Osteoblast (primary cell): ENCODE results near the gene DYSF. TPM values are rescaled to one million over a fixed set of nuclear protein-coding genes. Genes with fewer than 3 reads are reported as not detected.

Experiments
- DNase-seq: peaks from one replicate; pipeline ENCODE4 v3.0.0; 2011; ENCODE audit warnings: low spot score, mixed read lengths; ENCODE audit not compliant: insufficient read length; ENCODE audit errors: missing footprints
- H2AFZ ChIP-seq: 2 replicates; pipeline ENCODE4 v1.6.0; 2011; ENCODE audit warnings: mild to moderate bottlenecking, low read length
- H3K27ac ChIP-seq: 2 replicates; pipeline ENCODE4 v1.5.1; 2011; ENCODE audit warnings: mild to moderate bottlenecking, low read depth, low read length, moderate library complexity
- H3K27me3 ChIP-seq: 2 replicates; pipeline ENCODE4 v1.6.0; 2012; ENCODE audit warnings: mild to moderate bottlenecking, control low read depth, inconsistent platforms, low read length, moderate library complexity; ENCODE audit not compliant: insufficient read depth
- H3K36me3 ChIP-seq: 2 replicates; pipeline ENCODE4 v1.5.1; 2011; ENCODE audit warnings: mild to moderate bottlenecking, low read length, control low read depth, moderate library complexity; ENCODE audit not compliant: insufficient read depth
- H3K4me1 ChIP-seq: 2 replicates; pipeline ENCODE4 v1.5.1; 2011; ENCODE audit warnings: mild to moderate bottlenecking, low read length, control low read depth, moderate library complexity; ENCODE audit not compliant: insufficient read depth
- H3K4me2 ChIP-seq: 2 replicates; pipeline ENCODE4 v1.6.0; 2011; ENCODE audit warnings: mild to moderate bottlenecking, low read length; ENCODE audit not compliant: insufficient read depth
- H3K4me3 ChIP-seq: fragments of 200-600 bp; sonication (generic); 3 replicates; pipeline ENCODE4 v1.5.1; 2012; ENCODE audit warnings: mild to moderate bottlenecking, low read length, inconsistent platforms; ENCODE audit not compliant: insufficient read depth
- H3K79me2 ChIP-seq: 2 replicates; pipeline ENCODE4 v1.6.0; 2012; ENCODE audit warnings: mild to moderate bottlenecking, low read length, control low read depth, inconsistent platforms; ENCODE audit not compliant: insufficient read depth
- H3K9me3 ChIP-seq: 2 replicates; pipeline ENCODE4 v1.5.1; 2011; ENCODE audit warnings: low read depth, low read length, control low read depth
- H4K20me1 ChIP-seq: 2 replicates; pipeline ENCODE4 v1.6.0; 2012; ENCODE audit warnings: mild to moderate bottlenecking, low read length, control low read depth; ENCODE audit not compliant: insufficient read depth
- CTCF ChIP-seq: IDR thresholded peaks from 2 replicates; pipeline ENCODE4 v1.5.1; 2011; ENCODE audit warnings: mild to moderate bottlenecking, low read depth, low read length, moderate library complexity; ENCODE audit errors: extremely low read depth
- total RNA-seq: library from RNA; depleted of rRNA; stranded (reverse); fragments of >200 nt; gene quantifications from 2 replicates; pipeline ENCODE4 v1.2.3, GENCODE V29; 2012

DYSF gene
- total RNA-seq, 1 donor, result 4.3 TPM

DNA sequence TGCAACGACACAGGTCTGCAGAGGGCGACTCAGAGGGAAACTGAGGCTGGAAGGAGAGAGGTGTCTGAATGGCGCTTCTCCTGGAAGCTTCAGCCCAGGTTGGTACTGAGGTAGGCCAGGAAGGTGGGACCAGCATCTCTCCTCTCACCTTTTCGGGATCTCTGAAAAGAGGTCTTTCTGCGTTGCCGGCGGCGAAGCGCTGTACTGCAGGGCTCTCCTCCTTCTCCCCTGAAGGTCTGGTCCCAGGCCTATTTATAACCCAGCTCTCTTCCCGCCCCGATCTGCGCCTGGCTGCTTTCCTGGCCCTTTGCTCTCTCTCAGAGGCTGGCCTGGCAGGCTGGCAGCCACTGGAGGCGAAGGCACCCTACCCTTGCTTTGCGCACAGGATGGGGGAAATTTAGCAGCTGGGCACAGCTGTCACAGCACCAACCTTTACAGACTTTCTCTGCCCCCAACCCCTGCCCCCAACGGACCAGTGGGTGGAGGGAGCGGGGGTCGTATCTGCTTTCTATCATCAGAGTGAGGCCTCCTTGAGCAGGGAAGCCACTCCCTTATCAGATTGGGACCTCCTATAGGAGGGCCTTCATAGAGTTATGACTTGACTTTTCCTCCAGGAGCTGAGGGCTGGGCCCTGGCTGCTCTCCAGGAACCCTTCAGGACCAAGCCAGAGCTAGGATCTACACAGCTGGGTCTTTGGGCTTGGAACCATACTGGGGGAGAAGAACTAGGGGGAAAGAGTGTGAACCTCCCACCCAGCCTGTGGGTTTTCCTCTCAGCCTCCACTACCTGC, 1.1 kb downstream of the DYSF start:
- Histone ChIP-seq H3K79me2 (no peaks in the 10 kb centered on the region), H4K20me1 (no peaks in the 10 kb centered on the region), H3K4me3 (peak overlapping the region; percentile 65), H3K36me3 (no peaks in the 10 kb centered on the region), H3K9me3 (no peaks in the 10 kb centered on the region), H3K27me3 (peaks cover 20% of the 10 kb centered on the region), H3K27ac (no peak overlapping the region), H3K4me1 (peaks cover 16% of the 10 kb centered on the region), H3K4me2 (peak overlapping the region; percentile 70), H2AFZ (no peak overlapping the region)
- DNase-seq, result no peak
- no peak for TF ChIP-seq CTCF

DNA sequence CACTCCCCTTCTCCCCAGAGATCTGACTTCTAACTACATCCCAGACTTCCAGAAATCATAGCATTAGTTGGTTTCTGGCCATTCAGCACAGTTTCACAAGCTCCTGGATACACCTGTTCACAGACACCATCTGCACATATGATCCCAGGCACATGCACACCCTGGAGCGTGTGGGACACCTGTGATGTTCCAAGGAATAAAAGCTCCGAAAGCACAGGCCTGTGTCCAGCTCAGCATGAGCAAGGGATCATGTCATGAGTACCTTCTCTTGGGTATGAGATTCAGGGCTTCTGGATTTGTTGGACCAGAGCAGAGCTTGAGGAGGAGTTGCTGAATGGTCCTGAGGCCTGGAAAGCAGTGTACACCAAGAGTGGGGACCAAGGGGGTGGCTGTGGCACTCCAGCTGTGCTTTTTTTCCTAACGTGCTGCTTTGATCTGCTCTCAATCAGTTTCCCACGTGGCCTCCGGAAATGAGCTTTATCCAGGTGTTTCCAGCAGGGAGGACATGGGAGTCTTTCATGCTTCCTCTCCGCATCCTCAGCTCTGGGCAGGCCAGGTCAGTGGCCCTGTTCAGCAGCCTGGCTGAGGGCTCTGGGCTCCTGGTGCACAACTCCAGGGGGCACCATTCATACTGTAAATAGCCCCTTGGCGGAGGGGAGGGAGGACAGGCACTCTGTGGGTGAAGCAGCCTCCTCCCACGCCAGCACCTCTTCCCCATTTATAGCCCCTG, 1.8 kb downstream of the DYSF start:
- no peaks in the 10 kb centered on the region for H3K36me3 ChIP-seq
- H3K27ac ChIP-seq, result no peak overlapping the region
- H3K4me3 ChIP-seq, result no peak overlapping the region
- H3K4me2 ChIP-seq, result no peak overlapping the region
- no peaks in the 10 kb centered on the region for H3K9me3 ChIP-seq
- no peaks in the 10 kb centered on the region for H3K79me2 ChIP-seq
- H3K27me3 ChIP-seq, result peaks cover 20% of the 10 kb centered on the region
- H4K20me1 ChIP-seq, result no peaks in the 10 kb centered on the region
- H3K4me1 ChIP-seq, result peaks cover 16% of the 10 kb centered on the region
- no peak for DNase-seq
- no peak for TF ChIP-seq CTCF
- no peak overlapping the region for H2AFZ ChIP-seq

GRCh38 chr2:71455741-71456569, 2.6 kb downstream of the DYSF start:
- Histone ChIP-seq H3K27me3 (peaks cover 20% of the 10 kb centered on the region), H3K4me3 (no peak overlapping the region), H3K9me3 (no peaks in the 10 kb centered on the region), H3K27ac (no peak overlapping the region), H3K4me2 (no peak overlapping the region), H4K20me1 (no peaks in the 10 kb centered on the region), H3K4me1 (peaks cover 16% of the 10 kb centered on the region), H2AFZ (peak overlapping the region; percentile 20), H3K79me2 (no peaks in the 10 kb centered on the region), H3K36me3 (no peaks in the 10 kb centered on the region)
- no peak for TF ChIP-seq CTCF
- no peak for DNase-seq

DNA sequence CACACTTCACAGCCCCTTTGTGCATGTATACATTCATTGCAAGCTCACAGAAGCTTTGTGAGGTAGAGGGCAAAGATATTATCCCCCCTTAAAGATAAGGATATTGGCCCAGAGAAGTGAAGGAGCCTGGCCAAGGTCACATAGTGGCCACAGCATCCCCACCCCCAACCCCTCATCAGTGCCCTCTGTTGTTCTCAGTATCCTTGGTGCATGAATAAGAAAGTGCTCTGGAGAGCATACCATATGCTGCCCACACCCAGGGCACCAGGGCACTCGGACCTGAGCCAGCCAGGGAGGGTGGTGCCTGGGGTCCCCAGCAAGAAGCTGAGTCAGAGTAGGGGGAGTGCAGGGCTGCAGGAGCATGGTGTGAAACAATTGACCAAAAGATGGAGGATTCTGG, 3.3 kb downstream of the DYSF start:
- no peak overlapping the region for H3K27ac ChIP-seq
- no peaks in the 10 kb centered on the region for H3K79me2 ChIP-seq
- no peaks in the 10 kb centered on the region for H3K9me3 ChIP-seq
- H3K4me1 ChIP-seq, result peaks cover 16% of the 10 kb centered on the region
- H2AFZ ChIP-seq, result peak overlapping the region; percentile 20
- no peak for TF ChIP-seq CTCF
- H3K4me3 ChIP-seq, result no peak overlapping the region
- no peaks in the 10 kb centered on the region for H3K36me3 ChIP-seq
- H4K20me1 ChIP-seq, result no peaks in the 10 kb centered on the region
- no peak overlapping the region for H3K4me2 ChIP-seq
- H3K27me3 ChIP-seq, result peaks cover 20% of the 10 kb centered on the region
- no peak for DNase-seq
